Fibroblast of lung (primary cell): ENCODE results near the gene SCN5A. TPM values are rescaled to one million over a fixed set of nuclear protein-coding genes. Genes with fewer than 3 reads are reported as not detected.

Experiments used
- DNase-seq, 2 donors: peaks; one replicate each; pipeline versions ENCODE4 v3.0.0 to v3.0.0-alpha.2; 2010; ENCODE audit warnings: low read depth in 2 of 2
- H2AFZ ChIP-seq: 2 replicates; pipeline ENCODE4 v1.5.1; 2012; ENCODE audit warnings: low read length, control low read depth, inconsistent platforms
- H3K27ac ChIP-seq: 2 replicates; pipeline ENCODE4 v1.5.1; 2011; ENCODE audit warnings: low read length, control low read depth; ENCODE audit not compliant: insufficient read depth
- H3K27me3 ChIP-seq: 2 replicates; pipeline ENCODE4 v1.5.1; 2011; ENCODE audit warnings: mild to moderate bottlenecking, low read length; ENCODE audit not compliant: control insufficient read depth, insufficient read depth
- H3K36me3 ChIP-seq: 2 replicates; pipeline ENCODE4 v1.5.1; 2011; ENCODE audit warnings: low read length; ENCODE audit not compliant: control insufficient read depth, insufficient read depth
- H3K4me1 ChIP-seq: 2 replicates; pipeline ENCODE4 v1.5.1; 2011; ENCODE audit warnings: low read length; ENCODE audit not compliant: control insufficient read depth, insufficient read depth; ENCODE audit errors: extremely low read depth
- H3K4me2 ChIP-seq: 2 replicates; pipeline ENCODE4 v1.5.1; 2011; ENCODE audit warnings: low read length, control low read depth; ENCODE audit not compliant: insufficient read depth; ENCODE audit errors: extremely low read depth
- H3K4me3 ChIP-seq, 4 experiments: fragments of 200-600 bp in 1 of 4; sonication (generic) in 1 of 4; replicated peaks in 1 of 4; 2 replicates each; pipeline ENCODE4 v1.5.1; 2011 to 2016; ENCODE audit warnings: low read length in 4 of 4, low read depth in 3 of 4, mild to moderate bottlenecking in 3 of 4, control low read depth in 2 of 4, inconsistent platforms in 1 of 4, mixed read lengths in 1 of 4; ENCODE audit not compliant: insufficient read depth in 1 of 4; ENCODE audit errors: control extremely low read depth in 1 of 4
- H3K79me2 ChIP-seq: 2 replicates; pipeline ENCODE4 v1.5.1; 2012; ENCODE audit warnings: mild to moderate bottlenecking, low read length, inconsistent platforms; ENCODE audit not compliant: control insufficient read depth, insufficient read depth
- H3K9ac ChIP-seq: 2 replicates; pipeline ENCODE4 v1.5.1; 2011; ENCODE audit warnings: mild to moderate bottlenecking, low read length, control low read depth; ENCODE audit not compliant: insufficient read depth
- H3K9me3 ChIP-seq: 2 replicates; pipeline ENCODE4 v1.5.1; 2012; ENCODE audit warnings: low read depth, low read length; ENCODE audit not compliant: control insufficient read depth, insufficient read depth
- H4K20me1 ChIP-seq: 2 replicates; pipeline ENCODE4 v1.5.1; 2011; ENCODE audit warnings: low read length; ENCODE audit not compliant: control insufficient read depth, insufficient read depth; ENCODE audit errors: extremely low read depth
- EZH2 ChIP-seq: IDR thresholded peaks from 2 replicates; pipeline ENCODE4 v1.5.1; 2012; ENCODE audit warnings: low read length, control low read depth, mild to moderate bottlenecking; ENCODE audit errors: missing control alignments
- polyA plus RNA-seq, 2 donors: library from polyadenylated mRNA; depleted of rRNA in 1 of 2; stranded (reverse) in 1 of 2; unstranded in 1 of 2; fragments of >200 nt; gene quantifications; 2 replicates each; pipeline ENCODE4 v1.2.1, GENCODE V29; 2011 to 2012; ENCODE audit warnings: missing spikeins in 1 of 2
- total RNA-seq: library from RNA; depleted of rRNA; stranded (reverse); fragments of >200 nt; gene quantifications from 2 replicates; pipeline ENCODE4 v1.2.1, GENCODE V29; 2014
- TF ChIP-seq, protein P1 (sequence below), 2 donors: IDR thresholded peaks in 1 of 2; conservative IDR thresholded peaks in 1 of 2; 1 replicate in 1 of 2; 2 replicates in 1 of 2; pipeline ENCODE4 v1.5.1; 2011 to 2012; ENCODE audit warnings: low read length in 2 of 2, control low read depth in 1 of 2, inconsistent platforms in 1 of 2, low read depth in 1 of 2, mild to moderate bottlenecking in 1 of 2

The SCN5A gene
- total and polyA plus RNA-seq, 2 donors (not counting 1 experiment from before 2014, with no cell fraction given), result 0.27 to 0.50 TPM

DNA sequence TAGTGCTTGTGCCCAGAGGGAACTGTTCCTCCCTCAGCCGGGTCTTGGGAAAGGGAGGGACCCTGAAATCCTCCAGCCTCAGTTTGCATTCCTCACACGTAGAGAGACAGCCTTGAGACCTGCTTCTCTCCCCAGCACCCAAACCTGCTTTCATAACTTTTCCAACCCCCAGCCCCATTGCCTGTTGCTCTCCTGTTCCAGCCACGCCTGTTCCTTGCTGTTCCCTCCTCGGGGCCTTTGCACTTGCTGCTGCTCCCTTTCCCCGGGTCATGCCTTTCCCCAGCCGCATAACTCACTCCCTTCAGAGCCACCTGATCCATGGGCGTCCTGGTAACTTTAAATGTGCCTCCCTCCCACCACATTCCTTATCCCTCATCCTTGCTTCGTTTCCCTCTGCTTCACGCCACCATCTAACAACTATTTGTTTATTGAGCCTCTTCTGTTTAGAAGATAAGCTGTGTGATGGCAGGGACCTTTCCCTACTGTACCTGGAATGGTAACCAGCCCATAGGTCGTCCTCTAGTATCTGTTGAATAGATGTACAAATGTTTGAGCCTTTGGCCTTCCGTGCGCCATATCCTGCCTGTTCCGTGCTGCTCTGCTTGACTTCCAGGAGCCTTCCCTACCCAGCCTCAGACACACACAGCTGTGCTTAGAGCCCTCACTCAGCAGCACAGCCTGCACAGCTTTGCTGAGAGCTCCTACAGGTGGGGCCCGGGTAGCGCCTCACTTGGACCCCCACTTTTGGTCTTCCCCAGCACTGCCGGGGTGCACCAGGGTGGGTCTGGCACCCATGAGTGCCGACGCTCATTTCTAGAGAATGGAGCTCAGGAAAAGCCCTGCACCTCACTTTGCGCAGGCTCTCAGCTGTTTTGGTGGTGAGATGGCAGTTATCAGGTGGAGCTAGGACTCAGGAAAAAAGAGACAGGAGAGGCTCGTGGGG lies 60.2 kb downstream of the SCN5A start:
- Histone ChIP-seq H3K36me3 (no peaks in the 10 kb centered on the region), H2AFZ (no peak overlapping the region), H3K79me2 (no peaks in the 10 kb centered on the region), H3K4me3 (no peak overlapping the region), H3K9me3 (no peaks in the 10 kb centered on the region), H3K4me1 (no peaks in the 10 kb centered on the region), H3K9ac (no peak overlapping the region), H3K4me2 (no peak overlapping the region), H3K27me3 (no peaks in the 10 kb centered on the region), H3K27ac (no peak overlapping the region), H4K20me1 (no peaks in the 10 kb centered on the region)
- TF ChIP-seq, protein P1, sequence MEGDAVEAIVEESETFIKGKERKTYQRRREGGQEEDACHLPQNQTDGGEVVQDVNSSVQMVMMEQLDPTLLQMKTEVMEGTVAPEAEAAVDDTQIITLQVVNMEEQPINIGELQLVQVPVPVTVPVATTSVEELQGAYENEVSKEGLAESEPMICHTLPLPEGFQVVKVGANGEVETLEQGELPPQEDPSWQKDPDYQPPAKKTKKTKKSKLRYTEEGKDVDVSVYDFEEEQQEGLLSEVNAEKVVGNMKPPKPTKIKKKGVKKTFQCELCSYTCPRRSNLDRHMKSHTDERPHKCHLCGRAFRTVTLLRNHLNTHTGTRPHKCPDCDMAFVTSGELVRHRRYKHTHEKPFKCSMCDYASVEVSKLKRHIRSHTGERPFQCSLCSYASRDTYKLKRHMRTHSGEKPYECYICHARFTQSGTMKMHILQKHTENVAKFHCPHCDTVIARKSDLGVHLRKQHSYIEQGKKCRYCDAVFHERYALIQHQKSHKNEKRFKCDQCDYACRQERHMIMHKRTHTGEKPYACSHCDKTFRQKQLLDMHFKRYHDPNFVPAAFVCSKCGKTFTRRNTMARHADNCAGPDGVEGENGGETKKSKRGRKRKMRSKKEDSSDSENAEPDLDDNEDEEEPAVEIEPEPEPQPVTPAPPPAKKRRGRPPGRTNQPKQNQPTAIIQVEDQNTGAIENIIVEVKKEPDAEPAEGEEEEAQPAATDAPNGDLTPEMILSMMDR (conservative IDR thresholded peaks at IDR 0.05 in 1 of 2, IDR thresholded peaks at IDR 0.05 in 1 of 2; ENCODE audit: low read depth in 1 of 2, low read length in 2 of 2), result no peak
- TF ChIP-seq EZH2, result no peak
- DNase-seq, result no peak

DNA sequence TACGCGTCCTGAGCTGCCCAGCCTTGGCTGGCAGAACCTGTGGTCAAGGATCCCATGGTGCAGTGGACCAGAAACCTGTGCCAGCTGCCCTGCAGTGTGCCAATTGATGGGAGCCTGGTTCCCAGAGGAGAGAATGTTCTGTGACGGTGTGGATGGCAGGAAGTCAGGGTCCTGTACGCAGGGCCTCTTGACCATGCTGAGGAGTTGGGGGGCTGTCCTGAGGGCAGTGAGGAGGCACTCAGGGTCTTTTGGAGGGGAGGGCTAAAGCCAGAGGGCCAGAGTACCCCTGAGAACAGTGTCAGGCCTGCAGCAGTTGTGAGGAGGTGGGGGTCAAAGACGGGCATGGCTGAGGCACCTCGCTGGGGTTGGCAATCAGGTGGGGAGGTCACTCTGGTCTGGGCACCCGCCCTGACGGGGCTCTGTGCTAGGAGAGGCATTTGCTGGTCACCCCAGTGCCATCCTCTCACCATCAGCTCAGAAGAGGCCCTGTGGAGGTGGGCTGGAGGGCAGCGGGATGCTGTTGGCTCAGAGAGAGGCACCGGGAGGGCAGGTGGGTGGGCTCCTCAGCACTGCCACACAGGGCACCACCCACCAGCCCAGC lies 61.0 kb downstream of the SCN5A start:
- H4K20me1 ChIP-seq, result no peaks in the 10 kb centered on the region
- no peaks in the 10 kb centered on the region for H3K36me3 ChIP-seq
- H3K9me3 ChIP-seq, result no peaks in the 10 kb centered on the region
- H3K4me3 ChIP-seq, result no peak overlapping the region
- no peak overlapping the region for H3K9ac ChIP-seq
- H3K79me2 ChIP-seq, result no peaks in the 10 kb centered on the region
- H3K4me2 ChIP-seq, result no peak overlapping the region
- H3K4me1 ChIP-seq, result no peaks in the 10 kb centered on the region
- H2AFZ ChIP-seq, result no peak overlapping the region
- H3K27ac ChIP-seq, result no peak overlapping the region
- H3K27me3 ChIP-seq, result no peaks in the 10 kb centered on the region
- DNase-seq, result no peak
- no peak for TF ChIP-seq EZH2
- TF ChIP-seq, protein P1 (conservative IDR thresholded peaks at IDR 0.05 in 1 of 2, IDR thresholded peaks at IDR 0.05 in 1 of 2; ENCODE audit: low read depth in 1 of 2, low read length in 2 of 2), result no peak

DNA sequence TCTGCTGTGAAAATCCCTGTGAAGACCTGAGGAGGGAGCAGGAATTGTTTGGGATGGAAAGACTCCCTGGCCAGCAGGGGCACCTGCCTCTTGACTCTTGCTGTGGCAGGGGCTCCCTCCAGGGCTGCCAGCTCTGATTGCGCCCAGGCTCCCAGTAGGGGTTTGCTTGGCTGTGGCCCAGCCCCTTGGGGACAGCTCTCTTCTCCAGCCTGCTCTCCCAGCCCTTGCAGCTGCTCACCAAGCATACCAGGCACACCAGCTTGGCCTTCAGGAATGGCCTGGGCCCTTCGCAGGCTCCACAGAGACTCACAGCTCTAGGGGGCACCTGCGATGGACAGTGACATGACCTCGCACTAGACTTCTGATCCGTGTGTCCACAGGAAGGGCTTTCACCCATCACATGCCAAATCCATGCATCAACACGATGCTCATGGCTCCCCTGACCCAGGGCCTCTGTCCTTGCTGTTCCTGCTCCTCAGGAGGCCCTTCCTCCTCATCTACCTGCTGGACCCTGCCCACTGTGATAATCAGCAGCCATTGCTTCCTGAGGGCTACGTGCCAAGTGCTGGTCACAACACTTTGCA lies 61.8 kb downstream of the SCN5A start:
- DNase-seq, result no peak
- H3K36me3 ChIP-seq, result no peaks in the 10 kb centered on the region
- H2AFZ ChIP-seq, result no peak overlapping the region

More for the DNA sequence above, 61.8 kb downstream of the SCN5A start:
- H3K4me2 ChIP-seq, result no peak overlapping the region
- no peak overlapping the region for H3K4me3 ChIP-seq
- no peak overlapping the region for H3K9ac ChIP-seq
- no peaks in the 10 kb centered on the region for H3K9me3 ChIP-seq
- H3K27ac ChIP-seq, result no peak overlapping the region
- H4K20me1 ChIP-seq, result no peaks in the 10 kb centered on the region
- H3K79me2 ChIP-seq, result no peaks in the 10 kb centered on the region
- no peaks in the 10 kb centered on the region for H3K4me1 ChIP-seq
- no peaks in the 10 kb centered on the region for H3K27me3 ChIP-seq
- TF ChIP-seq, protein P1 (conservative IDR thresholded peaks at IDR 0.05 in 1 of 2, IDR thresholded peaks at IDR 0.05 in 1 of 2; ENCODE audit: low read depth in 1 of 2, low read length in 2 of 2), result no peak
- no peak for TF ChIP-seq EZH2
